Measurements from ENCODE around the gene ANKHD1. TPM values are rescaled to one million over a fixed set of nuclear protein-coding genes. Genes with fewer than 3 reads are reported as not detected.

The ANKHD1 gene
- total and polyA plus RNA-seq, 10 donors = 30.5 to 235 (median 157) TPM

DNA sequence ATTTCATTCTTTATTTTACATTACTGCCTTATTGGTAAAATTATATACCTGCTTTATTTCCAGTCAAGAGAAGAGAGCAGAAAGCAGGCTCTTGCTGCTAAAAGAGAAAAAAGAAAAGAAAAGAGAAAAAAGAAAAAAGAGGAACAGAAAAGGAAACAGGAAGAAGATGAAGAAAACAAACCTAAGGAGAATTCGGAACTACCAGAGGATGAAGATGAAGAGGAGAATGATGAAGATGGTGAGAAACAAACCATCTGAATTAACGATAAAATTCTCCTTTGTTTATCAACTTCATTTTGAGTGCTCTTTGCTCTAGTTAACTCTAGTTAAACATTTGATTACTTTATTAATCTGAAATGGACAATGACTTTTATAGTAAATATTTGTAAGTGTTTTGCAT lies 122.4 kb downstream of the ANKHD1 start:
- Histone ChIP-seq H3K36me3 (peaks cover 3 to 81% (median 56%) of the 10 kb centered on the region in 6 donors), H3K9me3 (no peaks in the 10 kb centered on the region), H3K27me3 (replicated peaks in 1 of 7) (no peaks in the 10 kb centered on the region), H3K4me3 (no peak overlapping the region), H3K4me1 (peaks cover 0 to 10% (median 0%) of the 10 kb centered on the region in 6 donors), H3K27ac (peak overlapping the region in 1 of 8 donors; percentile 3)
- 59 to 83% (median 65%) methylated on average over 2 of the region's 2 CpGs for WGBS, 5 donors
- TF ChIP-seq POLR2A (IDR thresholded peaks at IDR 0.05) (no peak), POLR2AphosphoS5 (IDR thresholded peaks at IDR 0.05) (no peak), CTCF (IDR thresholded peaks at IDR 0.05 in 8 of 11, conservative IDR thresholded peaks at IDR 0.05 in 3 of 11) (no peak)
- no peak for DNase-seq
- intact Hi-C loops (cut with DNase I; ENCODE audit: low total_unique reads) = no loop called here

- Histone ChIP-seq H3K27me3 (replicated peaks in 1 of 7) (no peaks in the 10 kb centered on the region), H3K36me3 (peaks cover 0 to 100% (median 67%) of the 10 kb centered on the region in 6 donors), H3K9me3 (no peaks in the 10 kb centered on the region), H3K4me1 (no peaks in the 10 kb centered on the region), H3K4me3 (no peak overlapping the region), H3K27ac (peak overlapping the region in 3 of 8 donors; percentile 13 to 56 (median 51))
- no peak for DNase-seq
- intact Hi-C loops (cut with DNase I; ENCODE audit: low total_unique reads) = no loop called here
- TF ChIP-seq POLR2A (IDR thresholded peaks at IDR 0.05) (no peak), POLR2AphosphoS5 (IDR thresholded peaks at IDR 0.05) (no peak), CTCF (IDR thresholded peaks at IDR 0.05 in 8 of 11, conservative IDR thresholded peaks at IDR 0.05 in 3 of 11) (no peak)
- 93 to 100% (median 94%) methylated on average over 1 of the region's 1 CpG for WGBS, 5 donors
Measured at GRCh38 chr5:140540227-140540626, 138.6 kb downstream of the ANKHD1 start.

GRCh38 chr5:140542972-140543371 lies 141.3 kb downstream of the ANKHD1 start:
- Histone ChIP-seq H3K4me3 (no peak overlapping the region), H3K4me1 (peaks cover 0 to 20% (median 18%) of the 10 kb centered on the region in 6 donors), H3K9me3 (no peaks in the 10 kb centered on the region), H3K36me3 (peaks cover 0 to 77% (median 46%) of the 10 kb centered on the region in 6 donors), H3K27ac (no peak overlapping the region), H3K27me3 (replicated peaks in 1 of 7) (no peaks in the 10 kb centered on the region)
- TF ChIP-seq POLR2A (IDR thresholded peaks at IDR 0.05) = no peak
- no peak for TF ChIP-seq POLR2AphosphoS5 (IDR thresholded peaks at IDR 0.05)
- no peak for TF ChIP-seq CTCF (IDR thresholded peaks at IDR 0.05 in 8 of 11, conservative IDR thresholded peaks at IDR 0.05 in 3 of 11)
- WGBS, 5 donors = 93 to 98% (median 96%) methylated on average over 5 of the region's 5 CpGs
- DNase-seq = no peak
- intact Hi-C loops (cut with DNase I; ENCODE audit: low total_unique reads) = no loop called here

GRCh38 chr5:140544986-140545385 lies 143.4 kb downstream of the ANKHD1 start:
- H3K27me3 ChIP-seq (replicated peaks in 1 of 7) = no peaks in the 10 kb centered on the region
- 93 to 98% (median 97%) methylated on average over 7 of the region's 7 CpGs for WGBS, 5 donors
- intact Hi-C loops (cut with DNase I; ENCODE audit: low total_unique reads) = no loop called here
- no peak overlapping the region for H3K27ac ChIP-seq
- no peak for DNase-seq
- peaks cover 16 to 40% (median 38%) of the 10 kb centered on the region in 6 donors for H3K4me1 ChIP-seq
- no peaks in the 10 kb centered on the region for H3K9me3 ChIP-seq
- peaks cover 0 to 71% (median 32%) of the 10 kb centered on the region in 6 donors for H3K36me3 ChIP-seq
- no peak for TF ChIP-seq POLR2A (IDR thresholded peaks at IDR 0.05)
- TF ChIP-seq CTCF (IDR thresholded peaks at IDR 0.05 in 8 of 11, conservative IDR thresholded peaks at IDR 0.05 in 3 of 11) = no peak
- no peak for TF ChIP-seq POLR2AphosphoS5 (IDR thresholded peaks at IDR 0.05)
- H3K4me3 ChIP-seq = no peak overlapping the region
